Forelimb muscle (tissue), 1 donor: ENCODE measurements around the gene FERMT2. TPM values are rescaled to one million over a fixed set of nuclear protein-coding genes. Genes with fewer than 3 reads are reported as not detected.

Experiments used
- DNase-seq: peaks from one replicate; pipeline ENCODE4 v3.0.0-alpha.2; 2013; ENCODE audit warnings: low read depth
- polyA plus RNA-seq: library from polyadenylated mRNA; unstranded; fragments of 120-200 nt; gene quantifications from one replicate; pipeline ENCODE4 v1.2.1, GENCODE V29; 2013; ENCODE audit not compliant: insufficient read length

FERMT2 gene
- polyA plus RNA-seq, 1 donor = 85.0 TPM

GRCh38 chr14:52829527-52830185, 121.2 kb downstream of the FERMT2 start:
- DNase-seq = no peak

- DNase-seq = no peak
These were observed 123.4 kb downstream of the FERMT2 start for GRCh38 chr14:52827426-52827825.

- DNase-seq = no peak
These were observed 125.8 kb downstream of the FERMT2 start for GRCh38 chr14:52825085-52825484.

GRCh38 chr14:52824462-52824861, 126.4 kb downstream of the FERMT2 start:
- DNase-seq = no peak

GRCh38 chr14:52821805-52822250, 129.0 kb downstream of the FERMT2 start:
- no peak for DNase-seq

GRCh38 chr14:52808101-52808500, 142.7 kb downstream of the FERMT2 start:
- DNase-seq = no peak

Other genes with a start within 250 kb of the FERMT2 start
- gene PSMC6, start 243.8 kb downstream of the FERMT2 start, polyA plus RNA-seq = 103 TPM
- gene STYX, start 220.9 kb downstream of the FERMT2 start, polyA plus RNA-seq = 14.2 TPM
- gene GNPNAT1, start 159.4 kb downstream of the FERMT2 start, polyA plus RNA-seq = 14.1 TPM
- gene DDHD1, start 202.3 kb upstream of the FERMT2 start, polyA plus RNA-seq = 7.2 TPM